ENCODE results near the gene RABGAP1.

GRCh38 chr9:123002754-123003153, 61.9 kb downstream of the RABGAP1 start:
- TF ChIP-seq EZH2 (IDR thresholded peaks at IDR 0.05) (no peak), POLR2AphosphoS5 (IDR thresholded peaks at IDR 0.05; ENCODE audit: borderline replicate concordance, low read depth, low read length) (no peak)
